Occipital lobe (tissue), 1 donor: ENCODE results near the gene MC2R. TPM values are rescaled to one million over a fixed set of nuclear protein-coding genes. Genes with fewer than 3 reads are reported as not detected.

ENCODE experiments used
- total RNA-seq: library from RNA; depleted of rRNA; stranded (reverse); fragments of >200 nt; gene quantifications from one replicate; pipeline ENCODE4 v1.2.3, GENCODE V29; 2014

Gene MC2R
- total RNA-seq, 1 donor from 2014 or later = not detected

Other genes with a start within 250 kb of the MC2R start
- 31.8 TPM for gene FAM210A, start 189.0 kb downstream of the MC2R start, total RNA-seq
- gene RNMT, start 188.9 kb downstream of the MC2R start, total RNA-seq = 55.2 TPM
- 2.2 TPM for gene MC5R, start 91.4 kb downstream of the MC2R start, total RNA-seq
- gene ZNF519, start 216.9 kb upstream of the MC2R start, total RNA-seq = 65.7 TPM